Breast epithelium (tissue), 4 donors: ENCODE measurements around the gene MAP3K3. TPM values are rescaled to one million over a fixed set of nuclear protein-coding genes. Genes with fewer than 3 reads are reported as not detected.
A peak's percentile ranks its signal among the peaks of the same experiment; 100 is the strongest.

ENCODE experiments used
- DNase-seq, 2 donors: peaks; one replicate each; pipeline ENCODE4 v3.0.0-alpha.2; 2019; ENCODE audit warnings: low spot score in 2 of 2
- H3K27ac ChIP-seq, 2 donors: fragments of 200-600 bp; sonication (generic) in 1 of 2; one replicate each; pipeline ENCODE4 v1.5.1; 2016 to 2019; ENCODE audit warnings: mild to moderate bottlenecking in 1 of 2
- H3K27me3 ChIP-seq, 2 donors: fragments of 200-600 bp; sonication (generic) in 1 of 2; one replicate each; pipeline versions ENCODE4 v1.5.1 to v1.6.0; 2017 to 2019; ENCODE audit warnings: control low read depth in 1 of 2, mild to moderate bottlenecking in 1 of 2
- H3K36me3 ChIP-seq: fragments of 200-600 bp; one replicate; pipeline ENCODE4 v1.5.1; 2019
- H3K4me1 ChIP-seq, 2 donors: fragments of 200-600 bp; sonication (generic); one replicate each; pipeline ENCODE4 v1.5.1; 2016 to 2019; ENCODE audit warnings: control low read depth in 1 of 2
- H3K4me3 ChIP-seq, 3 donors: fragments of 200-600 bp; sonication (generic); 1 replicate in 2 of 3; 2 replicates in 1 of 3; pipeline ENCODE4 v1.5.1; 2016 to 2019; ENCODE audit warnings: mild to moderate bottlenecking in 3 of 3, moderate library complexity in 2 of 3
- H3K9me3 ChIP-seq, 2 donors: fragments of 200-600 bp; sonication (generic) in 1 of 2; one replicate each; pipeline ENCODE4 v1.5.1; 2016 to 2019; ENCODE audit warnings: control low read depth in 1 of 2
- CTCF ChIP-seq, 3 donors: fragments of 450-650 bp; IDR thresholded peaks; one replicate each; pipeline ENCODE4 v1.5.1; 2016 to 2017; ENCODE audit warnings: antibody characterized with exemption in 3 of 3, mild to moderate bottlenecking in 3 of 3, moderate library complexity in 3 of 3
- POLR2A ChIP-seq: fragments of 450-650 bp; IDR thresholded peaks from one replicate; pipeline ENCODE4 v1.6.1; 2016; ENCODE audit warnings: antibody characterized with exemption, mild to moderate bottlenecking, moderate library complexity
- POLR2AphosphoS5 ChIP-seq, 3 donors: sonication (generic); formaldehyde crosslinking; IDR thresholded peaks; one replicate each; pipeline ENCODE4 v1.6.1; 2017; ENCODE audit warnings: antibody characterized with exemption in 3 of 3
- intact Hi-C: fragments of 100-400 bp; cut with DNase I; formaldehyde crosslinking; loops from one replicate; pipeline ENCODE4 v1.15.1; 2023; ENCODE audit warnings: low total_unique reads
- total RNA-seq, 3 donors: library from RNA; depleted of rRNA; stranded (reverse); fragments of >200 nt; gene quantifications; one replicate each; pipeline ENCODE4 v1.1.0, GENCODE V29; 2016

Gene MAP3K3
- total RNA-seq, 3 donors from 2014 or later: 44.9 to 60.0 (median 47.9) TPM

DNA sequence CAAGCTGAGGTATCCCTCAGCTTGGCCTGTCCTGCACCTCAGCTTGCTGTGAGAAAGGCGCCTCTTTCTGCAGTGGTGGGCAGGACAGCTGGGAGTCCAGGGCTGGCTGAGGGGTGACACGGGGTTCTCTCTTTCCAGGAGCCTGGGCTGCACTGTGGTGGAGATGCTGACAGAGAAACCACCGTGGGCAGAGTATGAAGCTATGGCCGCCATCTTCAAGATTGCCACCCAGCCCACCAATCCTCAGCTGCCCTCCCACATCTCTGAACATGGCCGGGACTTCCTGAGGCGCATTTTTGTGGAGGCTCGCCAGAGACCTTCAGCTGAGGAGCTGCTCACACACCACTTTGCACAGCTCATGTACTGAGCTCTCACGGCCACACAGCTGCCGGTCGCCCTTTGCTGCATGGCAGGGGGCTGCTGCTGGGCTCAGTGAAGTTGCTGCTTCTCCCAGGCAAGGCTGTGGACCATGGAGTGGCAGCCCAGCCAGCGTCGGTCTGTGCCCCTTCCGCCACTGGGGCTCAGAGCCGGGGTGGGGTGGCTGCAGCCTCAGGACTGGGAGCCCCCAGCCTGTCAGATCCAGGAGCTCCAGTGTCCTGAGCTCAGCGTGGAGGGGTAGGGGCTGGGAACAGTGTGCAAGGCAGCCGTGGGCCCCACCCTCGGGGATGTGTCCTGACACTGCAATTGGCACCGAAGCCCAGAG lies 71.3 kb downstream of the MAP3K3 start:
- no peak for DNase-seq
- Histone ChIP-seq H3K27me3 (no peaks in the 10 kb centered on the region), H3K9me3 (no peaks in the 10 kb centered on the region), H3K36me3 (peaks cover 14% of the 10 kb centered on the region), H3K27ac (no peak overlapping the region), H3K4me3 (no peak overlapping the region), H3K4me1 (no peaks in the 10 kb centered on the region)
- TF ChIP-seq POLR2A: no peak
- no peak for TF ChIP-seq CTCF (IDR thresholded peaks at IDR 0.05)
- intact Hi-C loops: no loop called here

DNA sequence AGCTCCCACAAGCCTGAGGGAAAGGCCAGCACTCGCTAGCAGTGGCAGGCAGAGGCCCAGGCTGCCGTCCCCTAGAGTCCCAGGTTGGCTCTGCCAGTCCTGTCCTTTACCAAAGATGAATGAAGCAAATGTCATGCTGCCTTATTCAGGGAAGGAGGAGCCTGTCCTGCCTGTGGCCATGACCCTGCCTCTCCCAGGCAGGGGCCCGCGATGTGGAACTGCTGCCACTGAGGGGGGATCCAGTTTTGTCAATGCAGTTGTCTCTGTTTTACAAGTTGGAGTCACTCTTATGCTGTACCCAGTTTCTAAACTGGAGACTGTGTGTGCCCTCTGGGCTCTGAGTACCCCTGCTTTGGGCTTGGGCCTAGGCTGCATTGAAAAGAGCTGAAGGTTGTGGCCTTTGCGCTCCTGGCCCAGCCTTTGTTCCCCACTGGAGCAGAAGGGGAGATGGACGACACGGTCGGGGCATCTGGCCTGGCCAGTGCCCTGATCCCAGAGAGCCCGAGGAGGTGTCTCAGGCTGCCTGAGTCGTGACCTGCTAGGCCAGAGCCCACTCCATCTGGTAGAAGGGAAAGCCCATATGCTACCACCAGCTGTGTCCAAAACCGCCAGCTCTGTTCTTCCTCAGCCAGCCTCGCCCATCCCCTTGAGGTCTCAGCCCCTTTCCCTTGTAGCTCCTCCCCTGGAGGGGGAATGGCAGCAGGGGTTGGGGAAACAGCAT lies 72.2 kb downstream of the MAP3K3 start:
- Histone ChIP-seq H3K4me1 (no peaks in the 10 kb centered on the region), H3K27me3 (no peaks in the 10 kb centered on the region), H3K36me3 (peaks cover 14% of the 10 kb centered on the region), H3K9me3 (no peaks in the 10 kb centered on the region), H3K27ac (no peak overlapping the region), H3K4me3 (no peak overlapping the region)
- TF ChIP-seq POLR2AphosphoS5 (IDR thresholded peaks at IDR 0.05) (no peak), POLR2A (no peak), CTCF (IDR thresholded peaks at IDR 0.05) (no peak)
- intact Hi-C loops: no loop called here
- no peak for DNase-seq

- intact Hi-C loops: loop anchor here (5.0 kb wide), 1 partner anchor 142 kb away; no protein-coding TSS in a partner anchor
- peaks cover 14% of the 10 kb centered on the region for H3K36me3 ChIP-seq
- TF ChIP-seq CTCF (IDR thresholded peaks at IDR 0.05) (no peak), POLR2A (no peak), POLR2AphosphoS5 (IDR thresholded peaks at IDR 0.05) (no peak)
- DNase-seq: no peak
- no peaks in the 10 kb centered on the region for H3K27me3 ChIP-seq
- H3K4me3 ChIP-seq: no peak overlapping the region
- no peak overlapping the region for H3K27ac ChIP-seq
- H3K4me1 ChIP-seq: peaks cover 0 to under 1% of the 10 kb centered on the region in 2 donors
- H3K9me3 ChIP-seq: no peaks in the 10 kb centered on the region
Measured at GRCh38 chr17:63694950-63695773, 72.9 kb downstream of the MAP3K3 start.

DNA sequence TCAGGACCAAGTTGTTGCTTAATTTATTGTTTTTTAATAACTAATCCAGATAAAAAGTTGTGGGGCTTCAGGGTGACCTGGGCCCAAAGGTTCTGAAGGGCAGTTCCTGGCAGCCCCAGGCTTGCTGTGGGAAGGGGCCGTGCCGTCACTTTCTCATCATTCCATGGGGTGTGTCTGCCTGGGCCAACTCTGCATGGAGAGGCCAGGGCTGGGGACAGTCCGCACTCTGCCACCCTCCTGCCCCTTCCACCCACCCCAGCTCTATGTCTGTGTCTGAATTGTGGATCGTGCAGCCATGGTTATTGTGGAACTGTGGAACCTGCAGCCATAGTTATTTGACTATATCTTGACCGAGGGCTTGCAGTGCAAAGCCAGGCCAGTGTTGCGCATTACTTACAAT lies 73.7 kb downstream of the MAP3K3 start:
- peak overlapping the region in 1 of 2 donors; percentile 7 for H3K27ac ChIP-seq
- peaks cover 14% of the 10 kb centered on the region for H3K36me3 ChIP-seq
- no peaks in the 10 kb centered on the region for H3K27me3 ChIP-seq
- no peaks in the 10 kb centered on the region for H3K9me3 ChIP-seq
- intact Hi-C loops: loop anchor here (5.0 kb wide), 1 partner anchor 141 kb away; no protein-coding TSS in a partner anchor
- H3K4me1 ChIP-seq: peaks cover 0 to 8% of the 10 kb centered on the region in 2 donors
- TF ChIP-seq CTCF (IDR thresholded peaks at IDR 0.05): no peak
- TF ChIP-seq POLR2A: no peak
- no peak for TF ChIP-seq POLR2AphosphoS5 (IDR thresholded peaks at IDR 0.05)
- no peak for DNase-seq
- no peak overlapping the region for H3K4me3 ChIP-seq
